SK-N-SH (cell line): Measurements from ENCODE around the gene POLR3H. TPM values are rescaled to one million over a fixed set of nuclear protein-coding genes. Genes with fewer than 3 reads are reported as not detected.

Source experiments
- CTCF ChIA-PET: fragments of 300-600, 350-600 bp; formaldehyde crosslinking; extraction: SDS; loops from one replicate; lab custom pipeline; 2021; lab: Yijun Ruan, JAX
- POLR2A ChIA-PET: fragments of 350-600 bp; sonication (Branson Sonifier 250); formaldehyde crosslinking; extraction: SDS; loops from one replicate; lab custom pipeline; 2020; ENCODE audit warnings: antibody characterized with exemption, inconsistent platforms; lab: Yijun Ruan, JAX
- DNase-seq: peaks from one replicate; pipeline ENCODE4 v3.0.0; 2012
- H2AFZ ChIP-seq: fragments of 200-600 bp; sonication (generic); 2 replicates; pipeline ENCODE4 v1.8.1; 2016; ENCODE audit warnings: antibody characterized with exemption, mild to moderate bottlenecking, low read depth
- H3F3A ChIP-seq: fragments of 200-600 bp; sonication (generic); replicated peaks from 2 replicates; pipeline ENCODE3; 2016; ENCODE audit warnings: antibody characterized with exemption, mild to moderate bottlenecking; ENCODE audit not compliant: insufficient read depth
- H3K27ac ChIP-seq, 2 experiments: fragments of 200-500 bp in 1 of 2; fragments of 200-600 bp in 1 of 2; sonication (Bioruptor generic) in 1 of 2; sonication (generic), shearing (Covaris generic) in 1 of 2; 2 replicates each; pipeline versions ENCODE4 v1.5.1 to v1.6.1; 2014 to 2016; ENCODE audit warnings: low read depth in 2 of 2, inconsistent platforms in 1 of 2, low read length in 1 of 2, mild to moderate bottlenecking in 1 of 2, mixed read lengths in 1 of 2
- H3K27me3 ChIP-seq: fragments of 200-600 bp; sonication (generic), shearing (Covaris generic); 2 replicates; pipeline ENCODE4 v1.6.1; 2016; ENCODE audit warnings: mixed run types; ENCODE audit not compliant: insufficient read depth
- H3K36me3 ChIP-seq, 2 experiments: fragments of 200-500 bp in 1 of 2; fragments of 200-600 bp in 1 of 2; sonication (Bioruptor generic) in 1 of 2; sonication (generic) in 1 of 2; replicated peaks in 1 of 2; 2 replicates each; pipeline versions ENCODE3 to v1.5.1; 2014 to 2016; ENCODE audit warnings: low read length in 1 of 2, mild to moderate bottlenecking in 1 of 2; ENCODE audit not compliant: insufficient read depth in 2 of 2, control insufficient read depth in 1 of 2
- H3K4me1 ChIP-seq, 2 experiments: fragments of 200-500 bp in 1 of 2; fragments of 200-600 bp in 1 of 2; sonication (Bioruptor generic) in 1 of 2; sonication (generic), shearing (Covaris generic) in 1 of 2; 2 replicates each; pipeline versions ENCODE4 v1.5.1 to v1.6.1; 2014 to 2016; ENCODE audit warnings: low read depth in 1 of 2, low read length in 1 of 2, mixed run types in 1 of 2; ENCODE audit not compliant: insufficient read depth in 2 of 2, control insufficient read depth in 1 of 2
- H3K4me2 ChIP-seq: fragments of 200-600 bp; sonication (generic), shearing (Covaris generic); 2 replicates; pipeline ENCODE4 v1.6.1; 2017; ENCODE audit warnings: mixed run types
- H3K4me3 ChIP-seq, 2 experiments: fragments of 200-500 bp in 1 of 2; fragments of 200-600 bp in 1 of 2; sonication (Bioruptor generic) in 1 of 2; sonication (generic), shearing (Covaris generic) in 1 of 2; 2 replicates each; pipeline versions ENCODE4 v1.5.1 to v1.8.1; 2014 to 2016; ENCODE audit warnings: low read depth in 2 of 2, inconsistent platforms in 1 of 2, low read length in 1 of 2, mild to moderate bottlenecking in 1 of 2, mixed read lengths in 1 of 2, moderate library complexity in 1 of 2
- H3K79me2 ChIP-seq: fragments of 200-600 bp; sonication (generic); 2 replicates; pipeline ENCODE4 v1.8.1; 2017; ENCODE audit warnings: mild to moderate bottlenecking; ENCODE audit not compliant: insufficient read depth
- H3K9ac ChIP-seq: fragments of 200-600 bp; sonication (generic); 2 replicates; pipeline ENCODE4 v1.6.1; 2017; ENCODE audit warnings: mixed run types
- H3K9me2 ChIP-seq: fragments of 200-600 bp; sonication (generic); 2 replicates; pipeline ENCODE4 v1.6.1; 2017; ENCODE audit warnings: mixed run types
- H3K9me3 ChIP-seq: fragments of 200-600 bp; sonication (generic); 2 replicates; pipeline ENCODE4 v1.6.1; 2017; ENCODE audit warnings: mixed run types, mild to moderate bottlenecking, moderate library complexity
- H4K20me1 ChIP-seq: fragments of 200-600 bp; sonication (generic); 2 replicates; pipeline ENCODE4 v1.6.1; 2017; ENCODE audit warnings: mild to moderate bottlenecking, mixed run types; ENCODE audit not compliant: insufficient read depth
- CHD2 ChIP-seq: fragments of 150-350 bp; IDR thresholded peaks from 2 replicates; pipeline ENCODE4 v1.6.1; 2018; ENCODE audit warnings: low read length; ENCODE audit not compliant: partially characterized antibody
- EZH2phosphoT487 ChIP-seq: fragments of 200-600 bp; sonication (generic); IDR thresholded peaks from 2 replicates; pipeline ENCODE4 v1.6.1; 2017; ENCODE audit warnings: low read depth, mixed run types, mild to moderate bottlenecking, antibody characterized with exemption, moderate library complexity, borderline replicate concordance
- FOXJ3 ChIP-seq: sonication (generic); formaldehyde crosslinking; IDR thresholded peaks from 2 replicates; pipeline ENCODE4 v1.5.1; 2020; ENCODE audit warnings: mild to moderate bottlenecking, missing genetic modification reagents
- MAX ChIP-seq: IDR thresholded peaks from 2 replicates; pipeline ENCODE4 v1.4.0; 2012; ENCODE audit warnings: low read depth
- MEF2A ChIP-seq: IDR thresholded peaks from 2 replicates; pipeline ENCODE4 v1.4.0; 2012; ENCODE audit warnings: low read depth, borderline replicate concordance
- MXI1 ChIP-seq: IDR thresholded peaks from 2 replicates; pipeline ENCODE4 v1.6.1; 2012; ENCODE audit warnings: mild to moderate bottlenecking, low read depth, low read length, improper control_type of control experiment
- NRF1 ChIP-seq: IDR thresholded peaks from 2 replicates; pipeline ENCODE4 v1.6.1; 2012; ENCODE audit warnings: low read depth, mild to moderate bottlenecking, low read length
- POLR2AphosphoS5 ChIP-seq: IDR thresholded peaks from 2 replicates; pipeline ENCODE4 v1.6.1; 2012; ENCODE audit warnings: low read depth, low read length
- RCOR1 ChIP-seq: fragments of 150-350 bp; IDR thresholded peaks from 2 replicates; pipeline ENCODE4 v1.6.1; 2017; ENCODE audit warnings: antibody characterized with exemption, low read length
- RXRA ChIP-seq: IDR thresholded peaks from 2 replicates; pipeline ENCODE4 v1.4.0; 2012; ENCODE audit warnings: low read depth, mild to moderate bottlenecking, borderline replicate concordance
- TAF1 ChIP-seq: IDR thresholded peaks from 2 replicates; pipeline ENCODE4 v1.6.1; 2012; ENCODE audit warnings: low read depth, mild to moderate bottlenecking, low read length, moderate library complexity, borderline replicate concordance
- USF1 ChIP-seq: IDR thresholded peaks from 2 replicates; pipeline ENCODE4 v1.4.0; 2012; ENCODE audit warnings: low read depth, borderline replicate concordance
- USF2 ChIP-seq: fragments of 150-350 bp; IDR thresholded peaks from 2 replicates; pipeline ENCODE4 v1.6.1; 2017; ENCODE audit warnings: antibody characterized with exemption, low read length, low read depth, borderline replicate concordance
- WGBS: methylation state at CpG from one replicate; pipeline ENCODE4 v1.1.6; 2017; ENCODE audit warnings: low lambda C conversion rate; 5-methylcytosine and 5-hydroxymethylcytosine counted together
- polyA plus RNA-seq, 3 experiments: library from polyadenylated mRNA; depleted of rRNA; stranded (reverse); fragments of >200 nt; gene quantifications; 2 replicates each; pipeline ENCODE4 v1.2.3, GENCODE V29; 2012

POLR3H gene
- polyA plus RNA-seq, 1 of the 3 experiments (the other 2 are of a cell fraction) = 22.9 TPM

- POLR2A ChIA-PET = no interaction called here
- CTCF ChIA-PET = interaction anchor here (2.2 kb wide), 1 partner anchor 58 kb away, joined by 12 read pairs; no protein-coding TSS in a partner anchor
- peaks cover 4% of the 10 kb centered on the region in 2 experiments; a peak in 2 of 4 replicates for H3K4me1 ChIP-seq
- 100% methylated on average over 4 of the region's 13 CpGs for whole genome bisulfite sequencing
- no peaks in the 10 kb centered on the region for H3K36me3 ChIP-seq
- no peaks in the 10 kb centered on the region for H3K27me3 ChIP-seq
- no peaks in the 10 kb centered on the region for H3F3A ChIP-seq
- peaks cover 50% of the 10 kb centered on the region for H3K79me2 ChIP-seq
- no peak for TF ChIP-seq CHD2
- TF ChIP-seq MAX = no peak
- TF ChIP-seq MEF2A = no peak
- no peaks in the 10 kb centered on the region for H3K9me3 ChIP-seq
- H3K9me2 ChIP-seq = no peaks in the 10 kb centered on the region
- no peak overlapping the region for H3K9ac ChIP-seq
- DNase-seq = no peak
- peaks cover 18% of the 10 kb centered on the region; the same call in 1 of the 2 replicates for H4K20me1 ChIP-seq
- H3K27ac ChIP-seq = no peak overlapping the region
- H2AFZ ChIP-seq = no peak overlapping the region
- H3K4me3 ChIP-seq = no peak overlapping the region
- no peak overlapping the region for H3K4me2 ChIP-seq
These were observed 4.9 kb downstream of the POLR3H start for GRCh38 chr22:41539146-41540005.

GRCh38 chr22:41538583-41538982, 5.7 kb downstream of the POLR3H start:
- no peak for DNase-seq
- Histone ChIP-seq H3K4me3 (no peak overlapping the region), H3K36me3 (no peaks in the 10 kb centered on the region), H3K27ac (no peak overlapping the region), H3K9me3 (no peaks in the 10 kb centered on the region), H3K79me2 (peaks cover 46% of the 10 kb centered on the region), H3K4me1 (peaks cover 4% of the 10 kb centered on the region in 2 experiments; a peak in 2 of 4 replicates), H3K4me2 (no peak overlapping the region), H2AFZ (no peak overlapping the region), H4K20me1 (peaks cover 18% of the 10 kb centered on the region; the same call in 1 of the 2 replicates), H3K27me3 (no peaks in the 10 kb centered on the region), H3K9ac (no peak overlapping the region), H3F3A (no peaks in the 10 kb centered on the region), H3K9me2 (no peaks in the 10 kb centered on the region)
- CTCF ChIA-PET = no interaction called here
- TF ChIP-seq NRF1 = no peak
- TF ChIP-seq MXI1 = no peak
- no peak for TF ChIP-seq FOXJ3 (CRISPR knock-in tag)
- no peak for TF ChIP-seq RXRA
- POLR2A ChIA-PET = no interaction called here
- 100% methylated on average over 5 of the region's 8 CpGs for WGBS

- no peak overlapping the region for H3K27ac ChIP-seq
- H2AFZ ChIP-seq = no peak overlapping the region
- H3K4me1 ChIP-seq = no peaks in the 10 kb centered on the region; a peak in 1 of 4 replicates
- no peak overlapping the region for H3K4me3 ChIP-seq
- H3K79me2 ChIP-seq = peaks cover 32% of the 10 kb centered on the region
- no peaks in the 10 kb centered on the region for H3K27me3 ChIP-seq
- 100% methylated on average over 1 of the region's 3 CpGs for WGBS
- H3K9ac ChIP-seq = no peak overlapping the region
- H3K9me3 ChIP-seq = no peaks in the 10 kb centered on the region
- no peaks in the 10 kb centered on the region for H3F3A ChIP-seq
- no peaks in the 10 kb centered on the region for H3K9me2 ChIP-seq
- CTCF ChIA-PET = no interaction called here
- no peaks in the 10 kb centered on the region for H3K36me3 ChIP-seq
- 0 out of 2 replicates have a peak, but pooled peaks cover 4% of the 10 kb centered on the region for H4K20me1 ChIP-seq
- POLR2A ChIA-PET = no interaction called here
- H3K4me2 ChIP-seq = no peak overlapping the region
- TF ChIP-seq EZH2phosphoT487 = no peak
- TF ChIP-seq USF1 = no peak
- no peak for TF ChIP-seq RCOR1
- TF ChIP-seq USF2 = no peak
- TF ChIP-seq MXI1 = no peak
- no peak for TF ChIP-seq RXRA
- no peak for TF ChIP-seq TAF1
- TF ChIP-seq CHD2 = no peak
- TF ChIP-seq POLR2AphosphoS5 = no peak
- DNase-seq = no peak
These were observed 7.1 kb downstream of the POLR3H start for GRCh38 chr22:41537203-41537602.
